Measurements from ENCODE around the gene TTC9B. TPM values are rescaled to one million over a fixed set of nuclear protein-coding genes. Genes with fewer than 3 reads are reported as not detected.

Gene TTC9B
- total RNA-seq, 2 donors from 2014 or later, result not detected

- 94% methylated on average over 16 of the region's 16 CpGs for WGBS
- TF ChIP-seq POLR2AphosphoS5 (IDR thresholded peaks at IDR 0.05) (no peak), POLR2A (IDR thresholded peaks at IDR 0.05) (no peak)
- TF ChIP-seq, protein P1, sequence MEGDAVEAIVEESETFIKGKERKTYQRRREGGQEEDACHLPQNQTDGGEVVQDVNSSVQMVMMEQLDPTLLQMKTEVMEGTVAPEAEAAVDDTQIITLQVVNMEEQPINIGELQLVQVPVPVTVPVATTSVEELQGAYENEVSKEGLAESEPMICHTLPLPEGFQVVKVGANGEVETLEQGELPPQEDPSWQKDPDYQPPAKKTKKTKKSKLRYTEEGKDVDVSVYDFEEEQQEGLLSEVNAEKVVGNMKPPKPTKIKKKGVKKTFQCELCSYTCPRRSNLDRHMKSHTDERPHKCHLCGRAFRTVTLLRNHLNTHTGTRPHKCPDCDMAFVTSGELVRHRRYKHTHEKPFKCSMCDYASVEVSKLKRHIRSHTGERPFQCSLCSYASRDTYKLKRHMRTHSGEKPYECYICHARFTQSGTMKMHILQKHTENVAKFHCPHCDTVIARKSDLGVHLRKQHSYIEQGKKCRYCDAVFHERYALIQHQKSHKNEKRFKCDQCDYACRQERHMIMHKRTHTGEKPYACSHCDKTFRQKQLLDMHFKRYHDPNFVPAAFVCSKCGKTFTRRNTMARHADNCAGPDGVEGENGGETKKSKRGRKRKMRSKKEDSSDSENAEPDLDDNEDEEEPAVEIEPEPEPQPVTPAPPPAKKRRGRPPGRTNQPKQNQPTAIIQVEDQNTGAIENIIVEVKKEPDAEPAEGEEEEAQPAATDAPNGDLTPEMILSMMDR (IDR thresholded peaks at IDR 0.05), result no peak
- intact Hi-C loops (cut with DNase I), result no loop called here
- H3K9me3 ChIP-seq, result no peaks in the 10 kb centered on the region
- H3K27me3 ChIP-seq (replicated peaks; ENCODE audit: insufficient read depth), result no peaks in the 10 kb centered on the region
- no peak overlapping the region for H3K27ac ChIP-seq
- peaks cover 10 to 17% of the 10 kb centered on the region in 2 donors for H3K36me3 ChIP-seq
- peaks cover 12% of the 10 kb centered on the region for H3K4me1 ChIP-seq (replicated peaks)
- no peak overlapping the region for H3K4me3 ChIP-seq
- no peak for DNase-seq (ENCODE audit: low spot score)
Measured at GRCh38 chr19:40254714-40255418, 36.7 kb upstream of the TTC9B start.

DNA sequence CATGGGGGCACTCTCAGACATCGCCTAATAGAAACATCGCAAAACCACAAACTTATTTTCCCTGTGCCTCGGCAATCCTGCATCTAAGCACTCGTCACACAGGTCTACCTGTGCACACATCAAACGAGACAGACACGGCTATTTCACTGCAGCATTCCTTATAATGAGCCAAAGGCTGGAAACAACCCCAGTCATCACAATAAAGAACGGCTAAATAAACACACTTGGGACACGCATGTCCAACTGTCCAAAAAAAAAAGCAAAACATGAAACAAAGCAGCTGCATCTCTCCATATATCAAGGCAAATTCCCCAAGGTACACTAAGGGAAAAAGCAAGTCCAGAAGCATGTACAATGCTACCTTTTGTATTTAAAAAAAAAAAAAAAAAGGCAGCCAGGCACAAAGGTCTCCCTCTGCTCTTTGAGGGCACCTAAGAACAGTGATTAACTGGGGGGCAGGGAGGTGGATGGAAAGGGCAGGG, 35.5 kb upstream of the TTC9B start:
- TF ChIP-seq POLR2A (IDR thresholded peaks at IDR 0.05) (no peak), POLR2AphosphoS5 (IDR thresholded peaks at IDR 0.05) (peak; percentile 93)
- TF ChIP-seq, protein P1 (IDR thresholded peaks at IDR 0.05), result no peak
- intact Hi-C loops (cut with DNase I), result no loop called here
- peaks cover 10 to 17% of the 10 kb centered on the region in 2 donors for H3K36me3 ChIP-seq
- H3K9me3 ChIP-seq, result no peaks in the 10 kb centered on the region
- 22% methylated on average over 8 of the region's 8 CpGs for WGBS
- no peak overlapping the region for H3K4me3 ChIP-seq
- no peaks in the 10 kb centered on the region for H3K27me3 ChIP-seq (replicated peaks; ENCODE audit: insufficient read depth)
- H3K27ac ChIP-seq, result peak overlapping the region; percentile 42 to 53
- H3K4me1 ChIP-seq (replicated peaks), result peaks cover 12% of the 10 kb centered on the region
- DNase-seq (ENCODE audit: low spot score), result peak; percentile 67

DNA sequence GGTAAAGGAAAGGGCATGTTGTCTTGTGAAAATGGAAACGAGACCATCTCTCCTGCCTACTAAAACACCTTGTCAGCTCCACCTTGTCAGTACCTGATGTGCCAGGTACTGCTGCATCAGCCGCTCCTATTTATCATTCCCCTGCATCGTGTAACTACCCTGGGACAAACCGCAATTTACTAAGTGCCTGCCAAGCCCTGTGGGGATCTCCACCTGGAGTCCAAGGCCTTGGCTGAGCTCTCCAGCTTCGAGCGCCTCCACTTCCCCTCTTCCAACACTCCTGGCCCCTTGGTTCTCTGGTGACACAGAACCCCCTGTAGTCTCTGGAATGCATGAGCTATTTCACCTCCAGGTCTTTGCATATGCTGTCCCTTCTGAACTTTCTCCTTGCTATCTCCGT, 34.2 kb upstream of the TTC9B start:
- intact Hi-C loops (cut with DNase I), result no loop called here
- Histone ChIP-seq H3K4me1 (replicated peaks) (peaks cover 12% of the 10 kb centered on the region), H3K36me3 (peaks cover 10 to 17% of the 10 kb centered on the region in 2 donors), H3K27me3 (replicated peaks; ENCODE audit: insufficient read depth) (no peaks in the 10 kb centered on the region), H3K4me3 (no peak overlapping the region), H3K27ac (peak overlapping the region; percentile 42 to 53), H3K9me3 (no peaks in the 10 kb centered on the region)
- TF ChIP-seq, protein P1 (IDR thresholded peaks at IDR 0.05), result no peak
- TF ChIP-seq POLR2A (IDR thresholded peaks at IDR 0.05) (no peak), POLR2AphosphoS5 (IDR thresholded peaks at IDR 0.05) (peak; percentile 72)
- DNase-seq (ENCODE audit: low spot score), result peak; percentile 56
- 47% methylated on average over 7 of the region's 7 CpGs for WGBS

DNA sequence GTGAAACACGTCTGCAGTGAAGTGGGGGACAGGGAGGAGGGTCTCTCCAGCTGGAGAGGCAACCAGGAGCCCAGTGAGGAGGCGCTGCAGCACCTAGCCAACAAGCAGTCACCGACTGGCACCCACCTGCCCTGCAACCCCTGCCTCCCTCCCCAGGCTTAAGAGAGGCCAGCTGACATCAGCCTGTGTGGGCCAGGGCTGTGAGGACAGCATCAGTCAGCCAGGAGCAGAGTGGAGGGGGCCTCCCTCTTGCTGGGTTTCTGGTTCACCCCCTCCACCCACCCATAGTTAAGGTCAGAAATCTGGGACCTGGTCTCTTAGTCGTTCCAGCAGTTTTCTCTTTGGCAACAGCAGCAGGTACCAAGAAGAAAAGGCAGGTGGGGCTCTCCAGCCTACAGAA, 33.8 kb upstream of the TTC9B start:
- no peak for DNase-seq (ENCODE audit: low spot score)
- no peaks in the 10 kb centered on the region for H3K27me3 ChIP-seq (replicated peaks; ENCODE audit: insufficient read depth)
- WGBS, result 65% methylated on average over 4 of the region's 4 CpGs
- peaks cover 12% of the 10 kb centered on the region for H3K4me1 ChIP-seq (replicated peaks)
- peak overlapping the region; percentile 7 to 42 for H3K27ac ChIP-seq
- intact Hi-C loops (cut with DNase I), result no loop called here
- H3K4me3 ChIP-seq, result no peak overlapping the region
- peaks cover 10 to 17% of the 10 kb centered on the region in 2 donors for H3K36me3 ChIP-seq
- TF ChIP-seq, protein P1 (IDR thresholded peaks at IDR 0.05), result no peak
- no peak for TF ChIP-seq POLR2AphosphoS5 (IDR thresholded peaks at IDR 0.05)
- no peak for TF ChIP-seq POLR2A (IDR thresholded peaks at IDR 0.05)
- no peaks in the 10 kb centered on the region for H3K9me3 ChIP-seq

DNA sequence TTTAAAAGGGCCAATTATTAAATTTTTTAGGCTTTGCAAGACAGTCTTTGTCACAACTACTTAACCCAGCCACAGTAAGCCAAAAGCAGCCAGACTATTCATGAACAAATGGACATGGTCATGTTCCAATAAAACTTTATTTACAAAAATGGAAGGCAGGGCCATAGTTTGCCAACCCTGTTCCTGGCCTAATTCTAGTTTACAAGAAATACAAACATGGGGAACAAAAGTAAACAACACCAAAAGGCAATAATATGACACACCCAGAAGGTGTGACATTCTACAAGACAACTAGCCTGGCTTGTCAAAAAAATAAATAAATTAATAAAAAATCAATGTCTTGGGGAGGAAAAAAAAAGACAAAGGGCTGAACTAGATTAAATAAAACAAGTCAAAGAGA, 33.1 kb upstream of the TTC9B start:
- Histone ChIP-seq H3K9me3 (no peaks in the 10 kb centered on the region), H3K27me3 (replicated peaks; ENCODE audit: insufficient read depth) (no peaks in the 10 kb centered on the region), H3K4me3 (no peak overlapping the region), H3K36me3 (peaks cover 9 to 17% of the 10 kb centered on the region in 2 donors), H3K4me1 (replicated peaks) (peaks cover 12% of the 10 kb centered on the region), H3K27ac (no peak overlapping the region)
- intact Hi-C loops (cut with DNase I), result no loop called here
- no peak for DNase-seq (ENCODE audit: low spot score)
- TF ChIP-seq, protein P1 (IDR thresholded peaks at IDR 0.05), result no peak
- no peak for TF ChIP-seq POLR2A (IDR thresholded peaks at IDR 0.05)
- TF ChIP-seq POLR2AphosphoS5 (IDR thresholded peaks at IDR 0.05), result no peak
